Caco-2 (cell line): ENCODE data around the gene ALKBH5. TPM values are rescaled to one million over a fixed set of nuclear protein-coding genes. Genes with fewer than 3 reads are reported as not detected.

Source experiments
- BruUV-seq: library from RNA; stranded (reverse); fragments of 400-500 nt; replicated peaks from 2 replicates; lab custom pipeline; 2021; lab: Mats Ljungman, UMichigan
- CTCF ChIA-PET: fragments of 300-600 bp; sonication (Branson Sonifier 250); formaldehyde crosslinking; loops from one replicate; lab custom pipeline; 2022; ENCODE audit warnings: antibody characterized with exemption; lab: Charles Lee
- POLR2A ChIA-PET: fragments of 300-600 bp; sonication (Branson Sonifier 250); formaldehyde crosslinking; loops from one replicate; lab custom pipeline; 2022; ENCODE audit warnings: antibody characterized with exemption; lab: Charles Lee
- DNase-seq, 2 experiments: peaks; one replicate each; pipeline versions ENCODE4 v3.0.0 to v3.0.0-alpha.2; 2020 to 2022
- H3K27me3 ChIP-seq: replicated peaks from 2 replicates; pipeline ENCODE4 v1.6.0; 2011; ENCODE audit warnings: low read length; ENCODE audit not compliant: control insufficient read depth, insufficient read depth
- H3K36me3 ChIP-seq: 2 replicates; pipeline ENCODE4 v1.5.1; 2011; ENCODE audit warnings: low read length; ENCODE audit not compliant: control insufficient read depth, insufficient read depth
- H3K4me1 ChIP-seq: fragments of 250-450 bp; sonication (Bioruptor Pico); 2 replicates; pipeline ENCODE4 v1.5.1; 2020; ENCODE audit warnings: mild to moderate bottlenecking
- H3K4me3 ChIP-seq: 2 replicates; pipeline ENCODE4 v1.5.1; 2011; ENCODE audit warnings: low read depth, mild to moderate bottlenecking, control low read depth, low read length
- H3K9me3 ChIP-seq: fragments of 250-450 bp; sonication (Bioruptor Pico); 2 replicates; pipeline ENCODE4 v1.5.1; 2020; ENCODE audit warnings: mild to moderate bottlenecking, moderate library complexity
- H3K27ac Mint-ChIP-seq: one replicate; pipeline ENCODE4 v1.8.0; 2022; ENCODE audit warnings: mixed read lengths; ENCODE audit not compliant: unreplicated experiment
- H3K27me3 Mint-ChIP-seq: one replicate; pipeline ENCODE4 v1.8.0; 2022; ENCODE audit warnings: mixed read lengths; ENCODE audit not compliant: insufficient read depth, unreplicated experiment
- H3K36me3 Mint-ChIP-seq: one replicate; pipeline ENCODE4 v1.8.0; 2022; ENCODE audit warnings: mild to moderate bottlenecking, mixed read lengths; ENCODE audit not compliant: insufficient read depth, unreplicated experiment
- H3K4me1 Mint-ChIP-seq: one replicate; pipeline ENCODE4 v1.8.0; 2022; ENCODE audit warnings: low read depth, mixed read lengths; ENCODE audit not compliant: unreplicated experiment
- H3K4me3 Mint-ChIP-seq: one replicate; pipeline ENCODE4 v1.8.0; 2022; ENCODE audit warnings: mild to moderate bottlenecking, moderate library complexity, mixed read lengths; ENCODE audit not compliant: unreplicated experiment
- H3K9me3 Mint-ChIP-seq: one replicate; pipeline ENCODE4 v1.8.0; 2022; ENCODE audit warnings: mixed read lengths; ENCODE audit not compliant: unreplicated experiment
- CTCF ChIP-seq, 2 experiments: fragments of 200-600 bp in 1 of 2; IDR thresholded peaks; 1 replicate in 1 of 2; 2 replicates in 1 of 2; pipeline versions ENCODE4 v1.5.1 to v1.8.0; 2011 to 2022; ENCODE audit warnings: antibody characterized with exemption in 1 of 2, control low read depth in 1 of 2, inconsistent platforms in 1 of 2, low read depth in 1 of 2, low read length in 1 of 2, mild to moderate bottlenecking in 1 of 2, moderate library complexity in 1 of 2; ENCODE audit not compliant: insufficient read depth in 1 of 2, severe bottlenecking in 1 of 2, unreplicated experiment in 1 of 2
- intact Hi-C: fragments of 100-400 bp; cut with micrococcal nuclease; formaldehyde crosslinking; loops from one replicate; pipeline ENCODE4 v1.10.0; 2022; ENCODE audit not compliant: unreplicated experiment
- total RNA-seq: library from RNA; stranded (reverse); gene quantifications from 2 replicates; pipeline ENCODE4 v1.2.3, GENCODE V29; 2022

ALKBH5 gene
- total RNA-seq, 1 experiment from 2014 or later, result 101 TPM

- peaks cover 92% of the 10 kb centered on the region for H3K36me3 Mint-ChIP-seq
- H3K27me3 ChIP-seq, result no peaks in the 10 kb centered on the region
- no peak overlapping the region for H3K4me3 Mint-ChIP-seq
- no peaks in the 10 kb centered on the region for H3K9me3 Mint-ChIP-seq
- H3K4me1 ChIP-seq, result no peaks in the 10 kb centered on the region
- TF ChIP-seq CTCF (IDR thresholded peaks at IDR 0.05; ENCODE audit: insufficient read depth in 1 of 2, low read depth in 1 of 2, low read length in 1 of 2, severe bottlenecking in 1 of 2, unreplicated experiment in 1 of 2), result no peak
- BruUV-seq, result no TSS peak
- no peaks in the 10 kb centered on the region for H3K4me1 Mint-ChIP-seq
- CTCF ChIA-PET, result interaction anchor here (1.0 kb wide), 1 partner anchor 109 kb away, joined by 3 read pairs; no protein-coding TSS in a partner anchor
- H3K27ac Mint-ChIP-seq, result peak overlapping the region; percentile 6
- DNase-seq, result no peak
- H3K9me3 ChIP-seq, result no peaks in the 10 kb centered on the region
- intact Hi-C loops, result loop anchor here (1.0 to 2.0 kb wide), 2 partner anchors 11 to 77 kb away; partner anchors contain the start of gene FLII
- H3K36me3 ChIP-seq, result peaks cover 7% of the 10 kb centered on the region
- H3K4me3 ChIP-seq, result no peak overlapping the region
- POLR2A ChIA-PET, result no interaction called here
- no peaks in the 10 kb centered on the region for H3K27me3 Mint-ChIP-seq
Observed at GRCh38 chr17:18247613-18248001, 64.0 kb downstream of the ALKBH5 start.

GRCh38 chr17:18248300-18248731 is 64.7 kb downstream of the ALKBH5 start:
- Histone ChIP-seq H3K4me3 (no peak overlapping the region), H3K9me3 (no peaks in the 10 kb centered on the region), H3K4me1 (no peaks in the 10 kb centered on the region), H3K27me3 (no peaks in the 10 kb centered on the region), H3K36me3 (peaks cover 7% of the 10 kb centered on the region)
- peak; percentile 70 to 82 for TF ChIP-seq CTCF (IDR thresholded peaks at IDR 0.05; ENCODE audit: insufficient read depth in 1 of 2, low read depth in 1 of 2, low read length in 1 of 2, severe bottlenecking in 1 of 2, unreplicated experiment in 1 of 2)
- Mint-ChIP-seq H3K4me1 (no peaks in the 10 kb centered on the region), H3K9me3 (no peaks in the 10 kb centered on the region), H3K27ac (no peak overlapping the region), H3K4me3 (no peak overlapping the region), H3K27me3 (no peaks in the 10 kb centered on the region), H3K36me3 (peaks cover 92% of the 10 kb centered on the region)
- intact Hi-C loops, result loop anchor here (1.0 to 2.0 kb wide), 2 partner anchors 10 to 76 kb away; partner anchors contain the start of gene FLII
- DNase-seq, result peak; percentile 78 to 81
- ChIA-PET CTCF (interaction anchor here (1.0 to 1.4 kb wide), 2 partner anchors 66 to 109 kb away, joined by 3 read pairs; partner anchors contain the start of gene TOP3A), POLR2A (no interaction called here)
- BruUV-seq, result no TSS peak

- no peaks in the 10 kb centered on the region for H3K9me3 Mint-ChIP-seq
- no peak for DNase-seq
- no peak overlapping the region for H3K4me3 Mint-ChIP-seq
- no TSS peak for BruUV-seq
- Histone ChIP-seq H3K4me1 (no peaks in the 10 kb centered on the region), H3K9me3 (no peaks in the 10 kb centered on the region), H3K36me3 (peaks cover 7% of the 10 kb centered on the region), H3K4me3 (no peak overlapping the region), H3K27me3 (no peaks in the 10 kb centered on the region)
- CTCF ChIA-PET, result interaction anchor here (1.4 kb wide), 1 partner anchor 66 kb away, joined by 3 read pairs; the partner anchor contains the start of gene TOP3A
- no peak overlapping the region for H3K27ac Mint-ChIP-seq
- POLR2A ChIA-PET, result no interaction called here
- no peaks in the 10 kb centered on the region for H3K27me3 Mint-ChIP-seq
- H3K4me1 Mint-ChIP-seq, result no peaks in the 10 kb centered on the region
- TF ChIP-seq CTCF (IDR thresholded peaks at IDR 0.05; ENCODE audit: insufficient read depth in 1 of 2, low read depth in 1 of 2, low read length in 1 of 2, severe bottlenecking in 1 of 2, unreplicated experiment in 1 of 2), result no peak
- intact Hi-C loops, result loop anchor here (1.0 to 2.0 kb wide), 2 partner anchors 9 to 76 kb away; partner anchors contain the start of gene FLII
- H3K36me3 Mint-ChIP-seq, result peaks cover 92% of the 10 kb centered on the region
Observed at GRCh38 chr17:18248811-18249210, 65.2 kb downstream of the ALKBH5 start.
